LoVo (cell line): ENCODE data around the gene VASH1.

Experiments used
- DNase-seq: peaks from one replicate; pipeline ENCODE4 v3.0.0-alpha.2; 2016; ENCODE audit warnings: low spot score

Gene VASH1

DNA sequence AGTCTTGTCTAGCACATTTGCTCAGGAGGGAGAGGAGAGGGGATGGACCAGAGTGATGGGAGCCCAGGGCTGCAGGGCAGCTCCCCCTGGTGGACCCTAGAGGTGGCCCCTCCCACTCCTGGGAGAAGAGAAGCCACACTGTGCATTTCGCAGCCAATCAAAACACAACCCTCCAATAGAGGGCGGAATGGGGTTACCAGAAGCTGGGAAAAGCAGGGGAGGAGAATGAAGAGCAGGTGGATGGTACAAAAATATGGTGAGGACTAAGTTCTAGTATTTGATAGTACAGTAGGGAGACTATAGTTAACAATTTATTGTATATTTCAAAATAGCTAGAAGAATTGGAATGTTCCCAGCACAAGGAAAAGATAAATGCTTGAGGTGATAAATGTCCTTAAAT lies 23.6 kb downstream of the VASH1 start:
- DNase-seq = peak; percentile 51

DNA sequence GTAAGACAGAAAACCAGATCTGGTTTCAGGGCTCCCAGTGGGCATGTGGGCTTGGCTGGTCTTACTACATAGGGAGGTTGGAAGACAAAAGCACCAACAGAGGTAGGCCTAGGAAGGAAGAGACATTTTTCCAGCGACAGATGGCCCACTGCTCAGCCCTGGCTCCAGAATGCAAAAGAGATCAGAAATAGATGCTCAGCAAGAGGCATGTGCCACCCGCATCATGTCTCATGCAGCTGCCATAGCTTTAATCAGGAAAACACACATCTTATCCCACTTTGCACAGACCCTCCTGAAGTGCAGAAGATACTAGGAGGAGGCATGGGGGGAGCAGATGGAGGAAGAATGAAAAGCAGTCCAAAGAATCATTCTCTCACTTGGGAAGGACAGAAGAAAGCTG lies 25.3 kb downstream of the VASH1 start:
- no peak for DNase-seq

DNA sequence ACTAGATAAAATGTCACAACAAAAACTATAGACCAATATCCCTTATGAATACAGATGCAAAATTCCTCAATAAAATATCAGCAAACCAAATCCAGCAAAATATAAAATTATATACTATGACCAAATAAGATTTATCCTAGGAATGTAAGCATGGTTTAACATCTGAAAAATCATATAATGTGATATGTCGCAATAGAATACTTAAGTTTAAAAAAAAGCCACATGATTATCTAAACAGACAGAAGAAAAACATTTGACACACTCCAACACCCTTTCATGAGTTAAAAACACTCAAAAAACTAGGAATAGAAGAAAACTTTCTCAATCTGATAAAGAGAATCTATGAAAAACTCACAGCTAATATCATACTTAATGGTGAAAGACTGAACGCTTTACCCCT lies 31.2 kb downstream of the VASH1 start:
- DNase-seq = no peak

DNA sequence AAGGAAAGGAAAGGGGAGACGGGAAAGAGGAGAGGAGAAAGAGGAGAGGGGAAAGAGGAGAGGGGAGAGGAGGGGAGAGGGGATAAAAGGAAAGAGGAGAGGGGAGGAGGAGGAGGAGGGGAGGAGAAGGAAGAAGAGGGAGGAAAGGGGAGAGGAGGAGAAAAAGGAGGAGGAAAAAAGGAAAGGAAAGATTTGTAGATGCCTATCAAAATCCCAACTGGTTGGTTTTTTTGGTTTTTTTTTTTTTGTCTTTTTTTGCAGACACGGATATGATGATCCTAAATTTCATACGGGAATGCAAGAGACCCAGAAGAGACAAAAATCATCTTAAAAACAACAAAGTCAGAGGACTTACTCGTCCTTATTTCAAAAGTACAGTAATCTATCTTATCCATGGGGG lies 32.1 kb downstream of the VASH1 start:
- DNase-seq = no peak

DNA sequence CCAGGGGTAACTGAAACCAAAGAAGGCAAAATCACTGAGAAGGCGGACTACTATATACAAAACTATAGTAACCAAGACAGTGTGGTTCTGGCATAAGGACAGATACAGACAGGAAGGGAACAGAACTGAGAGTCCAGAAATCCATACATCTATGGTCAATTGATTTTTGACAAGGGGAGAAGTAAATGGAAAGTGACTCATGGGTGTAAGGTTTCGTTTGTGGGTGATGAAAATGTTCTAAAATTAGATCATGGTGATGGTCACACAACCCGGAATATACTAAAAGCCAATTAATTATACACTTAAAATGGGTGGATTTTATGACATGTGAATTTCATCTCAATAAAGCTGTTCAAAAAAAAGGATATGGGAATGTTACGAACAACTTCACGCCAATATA lies 32.7 kb downstream of the VASH1 start:
- no peak for DNase-seq

DNA sequence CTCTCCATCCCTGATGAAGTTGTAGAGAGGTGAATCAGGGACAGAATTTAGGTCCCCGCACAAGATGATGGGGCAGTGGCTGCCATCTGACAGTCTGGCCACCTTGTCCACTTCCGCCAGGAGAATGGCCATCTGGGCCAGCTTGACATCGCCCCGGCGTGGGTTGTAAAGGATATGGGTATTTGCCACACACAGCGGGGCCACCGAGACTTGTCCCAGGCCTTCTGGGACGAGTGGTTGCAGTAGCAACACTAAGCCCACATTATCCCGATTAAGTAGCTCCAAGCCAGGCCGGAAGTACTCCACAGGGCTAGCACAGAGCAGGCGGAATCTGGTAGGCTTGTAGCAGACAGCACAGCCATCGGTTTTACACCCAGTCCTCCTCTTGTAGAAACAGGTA lies 45.2 kb downstream of the VASH1 start:
- no peak for DNase-seq

DNA sequence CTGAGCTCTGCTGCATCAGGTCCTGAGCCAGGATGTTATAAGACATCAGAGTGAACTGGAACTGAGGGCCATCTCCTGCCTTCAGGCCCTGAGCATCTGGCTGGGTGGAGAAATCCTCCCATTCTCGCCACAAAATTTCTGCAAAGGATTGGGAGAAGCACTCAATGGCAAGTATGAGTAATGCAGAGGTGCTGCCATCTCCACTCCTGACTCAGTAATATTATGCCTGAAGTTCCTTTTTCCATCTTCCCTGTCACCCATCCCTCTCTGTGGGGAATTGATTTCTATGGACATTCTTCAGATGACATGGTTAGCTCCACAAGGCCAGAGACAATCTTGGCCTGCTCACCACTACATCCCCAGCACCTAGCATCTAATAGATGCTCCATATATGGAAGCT lies 46.7 kb downstream of the VASH1 start:
- DNase-seq = no peak

DNA sequence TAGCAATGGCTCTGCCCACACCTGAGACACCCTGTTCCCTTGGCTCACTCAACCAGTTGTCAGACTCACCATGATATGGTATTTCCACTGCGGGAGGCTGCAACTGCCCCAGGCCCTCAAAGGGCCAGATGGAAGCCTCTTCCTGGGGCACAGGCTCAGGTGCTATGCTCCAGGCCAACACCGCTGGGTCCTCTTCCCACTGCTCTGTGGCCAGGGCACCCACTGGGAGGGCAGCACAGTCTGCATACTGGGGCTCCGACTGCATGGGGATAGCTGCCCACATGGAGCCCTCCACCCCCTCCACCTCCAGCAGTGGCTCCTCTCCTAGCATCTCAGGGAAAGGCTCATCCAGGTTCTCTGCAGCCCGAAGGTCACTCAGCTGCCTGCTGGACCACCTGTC lies 47.7 kb downstream of the VASH1 start:
- DNase-seq = no peak

DNA sequence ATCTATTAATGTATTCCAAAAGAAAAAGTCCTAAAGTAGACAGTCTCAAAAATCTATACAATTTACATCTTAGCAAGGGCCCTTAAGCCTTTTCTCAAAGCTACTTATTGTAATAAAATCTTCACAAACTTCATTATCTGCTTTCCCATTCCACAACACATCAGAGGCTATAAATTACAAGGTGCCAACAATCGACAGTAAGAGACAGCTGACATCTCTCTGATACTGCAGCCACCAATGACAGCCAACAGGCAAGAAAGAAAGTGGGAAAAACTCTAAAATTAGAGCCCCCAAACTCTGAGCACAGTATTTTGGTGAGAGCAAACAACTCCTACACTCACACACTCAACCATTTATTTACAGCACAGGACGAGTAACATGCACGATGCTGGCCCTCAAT lies 49.3 kb downstream of the VASH1 start:
- DNase-seq = no peak

DNA sequence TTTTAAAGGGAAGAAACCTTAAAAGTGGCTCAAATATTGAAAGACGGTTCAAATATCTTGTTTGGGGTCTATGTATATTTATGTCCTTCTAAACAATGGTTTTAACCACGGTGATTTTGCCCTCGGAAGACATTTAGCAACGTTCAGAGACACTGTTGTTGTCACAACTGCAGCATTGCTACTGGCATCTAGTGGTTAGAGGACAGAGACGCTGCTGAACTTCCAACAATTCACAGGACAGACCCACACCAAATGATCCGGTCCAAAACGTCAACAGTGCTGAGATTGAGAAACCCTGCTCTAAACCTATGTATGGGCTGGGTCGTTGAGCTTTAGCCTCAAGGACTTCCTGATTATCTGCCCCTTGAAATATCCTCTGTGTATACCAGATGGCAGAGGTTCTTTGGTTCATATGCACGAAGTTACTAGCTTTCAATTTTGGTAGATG lies 49.7 kb downstream of the VASH1 start:
- DNase-seq = peak; percentile 39

DNA sequence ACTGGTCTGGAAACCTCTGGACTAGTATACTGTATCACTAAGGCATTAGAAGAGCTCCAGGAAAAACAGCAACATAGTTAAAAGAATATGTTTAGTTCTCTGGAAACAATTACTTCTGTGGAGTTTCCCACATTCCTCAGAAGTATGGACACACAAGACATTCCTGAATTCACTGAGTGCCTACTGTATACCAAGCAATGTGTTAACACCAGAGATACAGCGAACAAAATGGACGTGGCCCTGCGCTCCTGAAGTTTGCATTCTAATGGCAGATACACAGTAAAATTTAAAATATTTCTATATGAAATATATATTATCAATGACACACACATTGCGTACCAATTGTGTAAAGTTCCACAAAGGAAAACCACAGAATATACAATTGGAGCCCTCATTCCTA lies 50.3 kb downstream of the VASH1 start:
- no peak for DNase-seq

DNA sequence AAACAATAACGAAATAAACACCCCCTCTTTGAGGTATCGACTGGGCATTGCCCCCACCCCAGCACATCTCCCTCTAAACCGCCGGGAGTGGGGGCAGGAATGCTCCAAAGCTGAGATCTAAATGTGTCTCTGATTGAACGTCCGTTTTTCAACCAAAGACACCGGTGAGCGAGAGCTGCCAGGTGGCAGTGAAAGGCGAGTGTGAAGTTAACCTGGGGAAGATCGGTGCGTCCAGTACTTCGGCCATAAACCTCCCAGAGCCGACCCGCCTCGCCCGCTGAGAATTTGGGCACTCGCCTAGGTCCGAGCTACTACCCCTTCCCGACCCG lies 50.8 kb downstream of the VASH1 start:
- DNase-seq = peak; percentile 6

DNA sequence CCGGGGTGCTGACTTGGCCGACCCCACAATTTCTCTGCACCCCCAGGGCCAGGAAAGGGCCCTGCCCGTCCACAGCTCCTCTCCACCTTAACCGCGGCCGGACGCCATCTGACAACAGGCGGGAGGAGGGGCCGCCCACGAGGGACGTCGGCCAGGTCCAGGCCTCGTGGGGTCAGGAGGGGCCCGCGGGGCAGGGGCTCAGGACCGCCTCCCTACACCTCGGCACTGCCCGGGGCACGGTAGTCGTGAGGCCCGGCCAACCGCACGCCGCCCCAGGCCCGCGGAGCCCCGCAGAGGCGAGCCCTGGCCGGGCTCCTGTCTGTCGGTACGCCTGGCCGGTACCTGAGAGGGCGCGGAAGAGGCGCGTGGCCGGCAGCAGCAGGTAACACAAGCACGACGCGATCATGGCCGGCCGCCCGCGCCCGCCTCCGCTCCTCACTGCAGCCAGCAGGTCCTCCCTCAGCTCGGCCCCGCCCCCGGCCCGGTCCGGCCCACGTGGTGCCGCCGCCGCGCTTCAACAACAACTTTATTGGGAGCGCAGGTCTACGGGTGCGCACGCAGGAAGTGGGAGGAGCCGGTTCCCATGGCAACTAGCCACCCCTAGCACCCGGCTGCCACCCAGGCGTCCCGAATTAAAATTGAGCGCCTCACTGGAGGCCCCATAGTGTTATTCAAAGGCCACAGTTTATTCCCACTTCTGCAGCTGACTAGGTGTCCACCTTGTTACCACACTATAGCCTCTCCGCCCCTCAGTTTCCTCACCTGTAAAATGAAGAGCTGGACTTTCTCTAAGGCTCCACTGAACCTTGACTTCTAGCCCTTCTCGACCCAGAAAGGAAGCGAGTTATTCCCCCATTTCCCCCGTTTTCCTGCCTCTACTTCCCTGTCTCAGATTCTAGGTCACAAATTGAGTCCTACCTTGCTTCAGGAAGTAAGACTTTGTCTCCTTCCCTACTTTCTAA lies 51.4 kb downstream of the VASH1 start, which contains the start of gene ANGEL1:
ANGEL1 (minus strand) TSS at position 461 of the 962 bp plus-strand sequence; CDS start at position 406, 55 bp downstream.
- peak; percentile 93 for DNase-seq

DNA sequence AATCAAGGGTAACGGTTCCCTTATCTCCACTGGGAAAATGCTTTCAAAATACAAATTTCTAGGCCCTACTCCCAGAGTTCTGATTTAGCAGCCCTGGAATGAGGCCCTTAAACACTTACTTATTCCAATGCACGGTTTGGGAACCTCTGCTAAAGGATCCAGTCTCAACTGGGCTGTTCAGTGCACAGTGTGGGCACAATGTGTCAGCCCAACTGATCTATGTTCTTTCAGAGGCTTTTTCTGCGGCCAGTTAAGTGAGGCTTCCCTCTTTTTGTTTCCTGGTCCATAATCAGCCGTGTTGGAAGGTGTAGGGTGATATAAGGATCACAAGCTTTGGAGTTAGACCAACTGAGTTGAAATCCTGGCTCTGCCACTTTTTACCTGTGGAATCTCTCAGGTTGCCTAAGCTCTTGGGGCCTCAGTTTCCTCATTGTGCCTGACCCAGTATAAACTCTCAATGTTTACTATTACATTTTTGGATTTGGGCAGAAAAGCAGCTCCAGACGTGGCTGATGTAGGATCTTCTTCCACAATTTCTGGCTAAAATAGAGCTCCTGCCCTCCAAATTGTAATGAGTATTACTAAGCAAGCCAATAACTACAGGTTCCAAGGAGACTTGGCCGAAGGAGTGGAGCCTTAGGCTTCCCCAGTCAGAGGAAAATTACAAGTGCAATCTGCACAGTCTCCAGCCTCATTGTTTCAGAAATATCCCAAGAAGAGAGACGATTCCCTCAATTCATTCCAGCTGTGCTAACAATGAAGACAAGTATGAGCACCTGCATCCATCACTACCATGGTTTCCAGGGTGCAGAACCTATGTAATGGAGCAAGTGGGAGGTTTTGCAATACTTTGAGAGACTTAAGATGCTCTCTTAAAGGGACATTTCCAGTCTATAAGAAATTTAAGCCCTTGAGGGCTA lies 53.7 kb downstream of the VASH1 start:
- no peak for DNase-seq

DNA sequence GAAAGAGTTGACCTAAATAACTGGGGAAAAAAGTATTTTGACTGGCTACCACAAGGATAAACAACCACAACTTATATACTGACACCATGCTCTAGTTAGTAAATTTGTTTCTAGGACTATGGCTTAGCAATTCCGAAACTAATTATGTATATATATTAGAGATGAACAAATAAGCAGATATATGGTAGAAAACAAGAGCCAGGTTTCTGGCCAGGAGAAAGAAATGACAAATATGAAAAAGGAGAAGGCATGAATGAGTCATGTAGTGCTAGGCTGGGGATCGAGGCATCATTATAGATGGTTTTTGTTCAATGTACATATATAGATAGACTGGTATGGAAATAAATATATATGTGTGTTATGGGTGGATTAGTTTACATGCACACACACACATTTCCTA lies 59.4 kb downstream of the VASH1 start:
- DNase-seq = no peak

DNA sequence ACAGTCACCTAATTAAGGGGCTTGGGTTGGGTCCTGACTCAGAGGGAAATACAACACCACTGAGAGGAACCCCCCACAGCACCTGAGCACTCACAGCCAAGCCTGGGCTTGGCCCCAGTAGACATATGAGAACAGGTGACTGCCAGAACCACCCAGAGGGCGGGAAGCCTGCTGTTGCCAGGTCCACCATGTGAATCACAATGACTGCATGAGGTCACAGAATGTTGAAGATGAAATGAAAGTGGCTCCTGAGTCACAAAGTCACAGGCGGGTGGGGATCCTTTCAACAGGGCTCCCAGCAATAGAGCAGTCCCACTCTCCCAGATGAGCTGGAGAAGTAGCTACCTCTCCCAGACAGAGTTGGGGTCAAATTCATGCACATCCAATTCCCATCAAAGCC lies 64.9 kb downstream of the VASH1 start, which contains the start of gene LRRC74A:
LRRC74A (plus strand) TSS at position 287 of the 400 bp plus-strand sequence. CDS start 290 bp downstream, outside the sequence.
- peak; percentile 27 for DNase-seq

DNA sequence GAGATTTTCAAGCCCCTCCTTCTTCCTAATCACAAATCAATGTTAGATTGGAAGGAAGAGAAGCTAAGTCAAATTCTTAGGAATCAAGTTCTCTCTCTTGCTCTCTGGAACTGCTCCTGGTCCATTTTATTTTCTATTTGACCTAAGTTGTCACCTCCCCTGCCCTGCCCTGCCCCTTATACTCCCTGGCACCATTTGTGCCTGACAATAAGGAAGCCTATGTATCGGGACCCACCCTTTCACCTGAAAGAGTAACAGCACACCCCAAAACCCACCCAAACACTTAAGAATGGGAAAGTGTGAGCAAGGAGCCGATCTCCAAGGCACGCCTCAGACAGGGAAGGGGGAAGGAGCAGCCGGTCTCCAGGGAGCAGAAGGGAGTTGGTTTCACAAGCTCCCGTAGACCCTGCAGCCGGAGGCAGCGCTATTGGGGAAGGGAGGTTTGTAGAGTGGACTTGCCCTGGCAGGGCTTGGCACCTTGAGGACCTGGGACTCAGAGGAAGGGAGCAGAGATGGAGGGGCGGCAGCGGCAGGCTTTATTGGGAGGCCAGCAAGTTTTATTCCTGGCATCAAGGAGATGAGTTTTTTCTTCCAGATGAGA lies 66.5 kb downstream of the VASH1 start:
- DNase-seq = no peak

DNA sequence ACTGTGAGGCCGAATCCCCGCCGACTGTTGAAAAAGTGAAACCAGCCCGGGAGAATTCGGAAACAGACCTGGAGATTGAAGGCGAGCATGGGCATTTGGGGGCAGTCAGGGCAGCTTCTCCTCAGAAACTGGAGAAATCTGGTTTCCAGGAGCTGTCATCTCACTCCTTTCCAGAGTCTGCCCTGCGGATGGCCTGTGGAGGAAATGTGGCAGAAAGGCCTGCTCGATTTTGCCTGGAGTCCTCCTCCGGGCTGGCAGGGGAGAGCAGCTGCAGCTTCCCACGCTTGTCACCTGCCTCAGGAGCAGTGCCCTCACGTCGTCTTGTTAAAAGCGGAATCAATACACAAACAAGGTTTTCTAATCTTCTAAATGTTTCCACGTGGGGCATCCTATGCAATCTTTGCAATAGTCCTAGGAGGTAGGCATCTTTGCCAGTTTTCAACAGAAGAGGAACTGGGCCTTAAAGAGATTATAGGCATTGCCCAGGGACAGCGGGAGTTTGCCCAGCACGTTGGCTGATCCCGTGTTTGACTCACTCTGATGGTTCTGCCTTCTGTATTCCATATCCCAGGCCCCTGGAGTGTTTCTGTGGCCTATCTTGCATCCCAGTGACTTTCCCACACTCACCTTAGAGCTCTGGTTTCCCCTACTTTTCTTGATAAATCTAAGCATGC lies 67.2 kb downstream of the VASH1 start:
- no peak for DNase-seq

DNA sequence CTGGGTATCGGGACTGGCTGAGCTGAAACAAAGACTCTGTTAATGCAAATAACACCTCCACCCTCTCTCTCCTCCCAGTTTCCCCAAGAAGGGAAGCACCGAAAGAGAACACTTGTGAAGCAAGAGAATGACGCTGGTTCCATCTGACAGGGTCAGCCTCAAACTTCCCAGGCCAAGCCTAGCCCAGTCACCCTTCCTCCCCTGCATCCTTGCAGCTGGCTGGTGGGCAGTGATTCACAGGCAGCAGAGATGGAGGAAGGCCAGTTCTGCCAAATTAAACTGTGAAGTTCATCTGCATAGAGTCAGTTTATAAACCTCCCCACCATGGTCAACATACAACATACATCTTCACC lies 67.7 kb downstream of the VASH1 start:
- DNase-seq = no peak

DNA sequence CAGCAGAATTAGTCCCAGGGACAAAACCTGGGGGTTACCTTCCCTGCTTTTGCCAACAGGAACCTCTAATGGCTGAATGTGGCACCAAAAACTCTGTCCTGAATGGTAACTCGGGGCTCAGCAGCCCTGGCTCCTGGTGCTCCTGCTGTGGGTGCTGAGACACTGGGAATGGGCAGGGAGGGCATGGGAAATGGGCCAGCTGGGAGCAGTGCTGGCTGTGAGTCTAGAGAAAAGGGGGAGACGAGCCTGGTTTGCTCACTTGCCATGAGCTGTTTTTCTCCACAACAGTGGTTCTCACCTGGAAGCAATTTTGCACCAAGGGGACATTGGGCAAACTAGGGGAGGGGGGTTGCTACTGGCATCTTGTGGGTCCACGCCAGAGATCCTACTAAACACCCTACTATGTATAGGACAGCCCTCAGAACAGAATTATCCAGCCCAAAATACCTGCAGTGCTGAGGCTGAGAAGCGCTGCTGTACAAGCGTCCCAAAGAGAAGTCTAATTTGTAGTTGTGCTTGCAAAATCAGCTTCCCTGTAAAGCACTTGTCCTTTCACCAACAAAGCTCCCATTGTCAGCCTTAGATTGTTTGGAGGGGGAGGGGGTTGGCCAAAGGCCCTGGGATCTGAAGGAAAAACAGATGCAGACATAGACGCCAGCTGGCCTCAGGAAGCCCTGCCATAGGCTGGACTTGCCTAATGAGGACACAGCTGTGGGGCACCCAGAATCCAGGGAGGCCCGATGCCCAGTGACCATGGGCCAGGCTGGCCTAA lies 68.6 kb downstream of the VASH1 start:
- no peak for DNase-seq

DNA sequence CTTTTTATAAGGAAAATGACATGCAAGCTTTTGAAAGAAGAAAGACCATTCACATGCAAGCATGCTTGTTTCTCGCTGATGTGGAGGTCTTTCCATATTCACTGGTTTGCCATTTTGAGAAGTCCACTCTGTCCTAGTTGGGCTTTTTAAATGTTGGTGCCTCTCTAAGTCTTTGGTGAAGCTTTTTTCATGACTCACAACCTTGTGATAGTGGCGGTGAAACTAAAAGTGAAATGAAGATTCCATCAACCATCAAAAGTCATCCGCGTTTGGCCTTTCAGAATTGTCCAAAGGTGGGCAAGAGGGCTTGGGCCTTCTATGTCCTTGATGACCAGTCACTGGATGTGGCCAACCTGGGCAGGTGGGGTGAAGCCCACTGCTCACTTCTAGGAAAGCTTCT lies 69.3 kb downstream of the VASH1 start:
- no peak for DNase-seq
